Right lobe of liver (tissue), 4 donors: ENCODE measurements around the gene FCER2.

Experiments
- CTCF ChIP-seq, 4 donors: fragments of 200-600 bp in 3 of 4; fragments of 450-650 bp in 1 of 4; IDR thresholded peaks; one replicate each; pipeline versions ENCODE4 v1.5.1 to v1.8.0; 2016 to 2022; ENCODE audit warnings: antibody characterized with exemption in 4 of 4, mild to moderate bottlenecking in 2 of 4
- POLR2A ChIP-seq: fragments of 450-650 bp; IDR thresholded peaks from one replicate; pipeline ENCODE4 v1.6.1; 2017; ENCODE audit warnings: antibody characterized with exemption, mild to moderate bottlenecking
- donor health status: DM: no; HTN: no; CAD: no.
- donor health status: DM: no; HTN: no; CAD: no.
- donor health status: DM: no; HTN: yes; CAD: no.

DNA sequence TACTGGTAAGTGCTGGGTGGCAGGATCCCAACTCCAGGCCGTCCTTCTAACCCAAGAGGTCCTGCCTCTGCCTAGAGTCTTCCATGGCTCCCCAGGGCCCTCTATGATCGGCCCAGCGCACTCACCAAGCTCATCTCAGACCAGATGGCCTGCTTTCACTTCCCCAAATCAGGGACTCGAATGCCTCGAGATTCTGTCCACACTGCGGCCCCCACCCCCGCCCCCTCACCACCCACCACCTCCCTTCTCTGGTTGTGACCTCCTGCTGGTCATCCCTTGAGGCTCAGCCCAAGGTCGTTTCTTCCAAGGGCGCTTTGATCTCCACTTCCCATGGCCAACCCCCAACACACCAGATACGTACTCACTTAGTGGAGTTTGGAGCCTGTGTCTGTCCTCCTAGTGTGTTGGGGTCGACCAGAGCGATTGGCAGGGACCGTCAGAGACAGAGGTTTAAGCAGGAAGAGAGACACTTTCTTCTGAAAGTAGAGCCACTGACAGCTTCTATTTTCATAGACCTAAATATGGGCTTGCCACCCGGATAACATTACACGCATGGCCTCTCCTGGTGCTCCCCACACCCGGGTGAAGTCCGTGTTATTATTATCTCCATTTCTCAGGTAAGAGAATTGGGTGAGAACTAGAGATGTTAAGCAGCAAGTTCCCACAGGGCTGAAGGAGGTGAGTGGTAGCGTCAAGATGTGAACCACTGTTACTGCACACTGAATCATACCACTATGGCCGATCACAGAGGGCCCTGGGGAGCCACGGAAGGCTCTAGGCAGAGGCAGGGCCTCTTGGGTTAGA, at the start of gene FCER2:
- no peak for TF ChIP-seq CTCF (IDR thresholded peaks at IDR 0.05)
- no peak for TF ChIP-seq POLR2A
